ENCODE measurements around the gene PPP6R1. TPM values are rescaled to one million over a fixed set of nuclear protein-coding genes. Genes with fewer than 3 reads are reported as not detected.
A peak's percentile ranks its signal among the peaks of the same experiment; 100 is the strongest.

PPP6R1 gene
- total RNA-seq, 1 experiment from 2014 or later: 79.7 TPM

DNA sequence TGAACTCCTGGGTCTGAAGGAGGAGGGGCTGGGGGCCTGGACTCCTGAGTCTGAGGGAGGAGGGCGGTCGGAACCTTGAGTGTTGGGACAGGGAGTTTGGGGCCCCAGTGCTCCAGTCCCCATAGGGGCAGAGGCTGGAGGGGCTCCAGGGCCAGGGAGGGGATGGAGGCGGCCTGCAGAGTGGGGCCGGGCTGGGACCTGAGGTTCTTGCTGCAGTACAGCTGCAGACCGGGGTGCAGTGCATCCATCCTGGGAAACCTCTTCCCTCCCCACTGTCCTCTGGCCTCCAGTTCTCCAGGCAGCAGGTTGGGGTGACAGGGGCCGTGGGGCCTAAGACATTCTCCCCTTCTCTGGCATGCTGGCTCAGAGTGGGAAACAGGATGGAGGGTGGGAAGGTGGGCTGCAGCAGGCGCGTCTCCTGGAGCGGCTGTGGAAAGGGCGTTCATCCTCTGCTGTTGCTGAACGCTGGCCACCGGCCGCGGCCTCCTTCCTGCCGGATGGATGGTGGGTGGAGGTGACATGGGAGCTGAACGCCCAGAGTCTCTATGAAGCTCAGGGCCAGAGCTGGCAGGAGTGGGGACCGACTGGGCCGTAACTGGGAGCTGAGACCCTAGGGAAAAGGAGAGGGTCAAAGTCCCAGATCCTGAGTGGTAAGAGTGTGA lies 26.5 kb upstream of the PPP6R1 start:
- Mint-ChIP-seq H3K27me3 (ENCODE audit: low read depth) (no peaks in the 10 kb centered on the region; the same call in 1 of the 2 replicates), H3K36me3 (ENCODE audit: insufficient read depth in 1 of 3, low read depth in 3 of 3) (peaks cover 5 to 27% (median 23%) of the 10 kb centered on the region in 3 experiments; a peak in 6 of 7 replicates), H3K4me1 (peaks cover 14 to 27% of the 10 kb centered on the region in 2 experiments), H3K4me3 (peak overlapping the region; percentile 72 to 84), H3K27ac (peak overlapping the region; percentile 64 to 87 (median 86); a peak in 3 of 7 replicates), H3K9me3 (no peaks in the 10 kb centered on the region; a peak in 1 of 5 replicates)
- no peaks in the 10 kb centered on the region; the same call in 1 of the 2 replicates for H3K4me1 ChIP-seq (ENCODE audit: insufficient read depth, low read length)
- TF ChIP-seq CTCF (conservative IDR thresholded peaks at IDR 0.05): no peak
- H2BK20ac ChIP-seq (ENCODE audit: low read depth, low read length, poor library complexity, severe bottlenecking): no peak overlapping the region
- no peak overlapping the region for H3K14ac ChIP-seq (ENCODE audit: insufficient read depth, low read length)
- no peak overlapping the region for H2AK5ac ChIP-seq (ENCODE audit: insufficient read length, low read length)
- no peaks in the 10 kb centered on the region for H4K20me1 ChIP-seq (ENCODE audit: control insufficient read depth, insufficient read depth, insufficient read length)
- H2BK120ac ChIP-seq (ENCODE audit: low read depth, low read length, poor library complexity, severe bottlenecking): no peak overlapping the region
- no peak overlapping the region for H3K9ac ChIP-seq (ENCODE audit: extremely low read depth, insufficient read length, low read length)
- no peak overlapping the region for H2BK5ac ChIP-seq (ENCODE audit: insufficient read length, low read length)
- peaks cover 7% of the 10 kb centered on the region for H3K23me2 ChIP-seq (ENCODE audit: insufficient read length, low read depth, low read length, poor library complexity, severe bottlenecking)
- no peak for DNase-seq
- no peak overlapping the region for H2BK12ac ChIP-seq (ENCODE audit: insufficient read length, low read depth, low read length)
- H3T11ph ChIP-seq (ENCODE audit: low read length): no peak overlapping the region
- H3K56ac ChIP-seq (ENCODE audit: insufficient read length, low read depth, low read length): no peak overlapping the region
- no peak overlapping the region for H4K8ac ChIP-seq (replicated peaks; ENCODE audit: insufficient read length, low read depth, low read length)
- H3K27ac ChIP-seq (ENCODE audit: insufficient read length, low read depth, low read length): no peak overlapping the region
- no CpG with 5 or more reads among the region's 18 CpGs for WGBS (ENCODE audit: extremely low coverage, insufficient read length, low lambda C conversion rate)
- H4K91ac ChIP-seq (ENCODE audit: insufficient read length, low read depth, low read length): no peak overlapping the region
- H3K27me3 ChIP-seq (ENCODE audit: insufficient read depth, low read length): no peaks in the 10 kb centered on the region
- no peak overlapping the region for H2BK15ac ChIP-seq (ENCODE audit: low read depth, low read length)
- H3K4me2 ChIP-seq (ENCODE audit: insufficient read depth, insufficient read length, low read length): peak overlapping the region; percentile 28
- H3K23ac ChIP-seq (ENCODE audit: insufficient read length, low read depth, low read length): no peak overlapping the region
- H3K9me3 ChIP-seq (ENCODE audit: control insufficient read depth, low read depth, low read length): no peaks in the 10 kb centered on the region
- H3K79me1 ChIP-seq (ENCODE audit: insufficient read depth, low read depth, low read length, poor library complexity, severe bottlenecking): no peaks in the 10 kb centered on the region
- no peak overlapping the region for H2AFZ ChIP-seq (ENCODE audit: low read length)
- H3K18ac ChIP-seq (ENCODE audit: insufficient read length, low read depth, low read length): no peak overlapping the region
- H3K79me2 ChIP-seq (ENCODE audit: insufficient read depth, low read length): no peaks in the 10 kb centered on the region
- no peak overlapping the region for H3K4ac ChIP-seq (ENCODE audit: low read depth, low read length)
- H4K5ac ChIP-seq (ENCODE audit: insufficient read length, low read depth, low read length): no peak overlapping the region

All from H9 (cell line).